SKM-1 treated with dmso at 0.1 percent for 144 hours (cell line): ENCODE results near the gene FABP6.
"Not testable (repeated sequence)": the region's sequence is repeated elsewhere in the genome, so short reads cannot be mapped to it uniquely, and the experiment has no call there.

Experiments
- DNase-seq: peaks from one replicate; lab custom pipeline; 2025; ENCODE audit not compliant: unreplicated experiment; lab: John Stamatoyannopoulos, UW

The FABP6 gene

GRCh38 chr5:160219356-160219755 lies 9.9 kb upstream of the FABP6 start:
- no peak for DNase-seq

DNA sequence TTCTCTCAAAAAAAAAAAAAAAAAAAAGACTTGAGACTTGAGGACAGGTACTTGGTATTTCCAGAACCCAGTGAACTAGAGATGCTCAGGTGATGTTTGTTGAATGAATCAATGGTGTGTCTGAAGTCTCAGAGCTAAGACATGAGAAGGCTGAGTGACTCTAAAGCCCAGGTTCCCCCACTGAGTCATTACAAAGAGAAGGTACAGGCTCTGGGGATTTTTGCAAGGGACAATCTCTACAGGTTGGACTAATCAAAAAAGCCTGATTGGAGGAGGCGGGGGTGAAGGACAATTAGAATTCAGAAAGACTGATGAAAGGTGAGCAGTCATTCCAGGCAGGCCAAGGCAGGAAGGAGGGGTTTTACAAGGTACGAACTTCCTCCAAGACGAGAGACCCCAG lies 8.2 kb upstream of the FABP6 start:
- no peak for DNase-seq

- DNase-seq: no peak
These were observed 2.3 kb upstream of the FABP6 start for GRCh38 chr5:160227012-160227411.

DNA sequence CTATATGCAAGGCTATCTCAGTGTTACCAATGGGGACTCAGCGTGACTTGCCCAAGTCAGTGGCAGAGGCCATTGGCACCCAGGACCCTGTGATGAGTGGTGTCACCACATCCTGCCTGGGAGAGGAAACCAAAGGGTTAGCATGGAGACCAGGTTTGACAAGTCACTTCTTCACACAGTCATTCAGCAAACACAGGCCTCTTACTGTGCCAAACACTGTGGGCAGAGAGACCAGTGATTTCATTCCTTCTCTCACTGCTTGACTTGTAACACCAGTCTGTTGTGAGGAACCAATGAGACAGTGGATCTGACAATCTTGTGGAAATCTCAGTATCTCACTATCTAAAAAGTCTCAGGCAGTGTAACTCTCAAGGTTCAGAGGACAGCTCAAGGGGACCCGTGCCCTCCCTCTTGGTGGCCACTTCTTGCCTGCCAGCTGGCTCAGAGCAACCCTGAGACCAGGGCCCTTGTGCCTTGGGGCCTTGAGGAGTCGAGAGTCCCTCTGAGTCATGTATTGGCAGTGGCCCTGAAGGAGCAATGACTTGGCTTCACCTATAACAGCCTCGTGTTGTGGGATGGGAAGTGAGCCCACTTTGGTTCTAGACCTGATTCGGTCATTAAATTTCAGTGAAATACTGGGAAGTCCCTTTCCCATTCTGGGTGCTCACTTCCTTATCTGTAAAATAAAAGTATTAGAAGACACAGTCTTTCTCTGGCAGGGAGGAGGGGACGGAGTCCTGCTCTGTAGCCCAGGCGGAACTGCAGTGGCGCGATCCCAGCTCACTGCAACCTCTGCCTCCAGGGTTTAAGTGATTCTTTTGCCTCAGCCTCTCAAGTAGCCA lies 1.6 kb downstream of the FABP6 start:
- no peak for DNase-seq

DNA sequence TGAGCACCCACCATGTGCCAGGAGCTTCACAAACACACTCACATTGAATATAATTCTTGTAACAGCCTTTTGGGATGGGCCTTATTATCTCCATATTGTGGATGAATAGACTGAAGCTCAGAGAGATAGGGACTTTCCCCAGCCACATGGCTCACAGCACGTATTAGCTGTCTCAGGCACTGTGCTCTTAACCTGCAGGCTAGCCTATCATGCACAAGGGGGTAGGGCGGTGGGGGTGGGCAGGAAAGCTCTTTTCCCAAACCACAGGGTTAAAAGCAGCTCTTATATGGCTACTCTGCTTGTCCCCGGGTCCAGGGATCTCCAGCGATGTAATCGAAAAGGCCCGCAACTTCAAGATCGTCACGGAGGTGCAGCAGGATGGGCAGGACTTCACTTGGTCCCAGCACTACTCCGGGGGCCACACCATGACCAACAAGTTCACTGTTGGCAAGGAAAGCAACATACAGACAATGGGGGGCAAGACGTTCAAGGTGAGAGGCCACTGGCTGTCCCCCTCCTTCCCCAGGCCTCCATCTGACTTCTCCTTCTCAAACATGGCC lies 2.6 kb downstream of the FABP6 start:
- DNase-seq: no peak

- DNase-seq: no peak
These were observed 3.9 kb downstream of the FABP6 start for GRCh38 chr5:160233215-160233614.

DNA sequence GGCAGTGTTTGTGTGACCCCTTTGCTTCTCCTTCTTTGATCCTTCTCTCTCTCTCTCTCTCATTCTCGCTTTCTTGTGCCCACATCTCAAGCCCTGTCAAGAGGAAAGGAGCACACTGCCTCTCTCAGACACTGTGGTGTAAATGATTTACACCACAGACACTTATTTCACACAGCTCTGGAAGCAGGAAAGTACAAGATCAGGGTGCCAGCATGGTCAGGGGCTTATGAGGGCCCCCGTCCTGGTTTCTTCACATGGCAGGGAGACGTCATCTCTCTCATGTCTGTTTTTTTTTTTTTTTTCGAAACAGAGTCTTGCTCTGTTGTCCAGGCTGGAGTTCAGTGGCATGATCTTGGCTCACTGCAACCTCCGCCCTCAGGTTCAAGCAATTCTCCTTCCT lies 6.4 kb downstream of the FABP6 start:
- no peak for DNase-seq

DNA sequence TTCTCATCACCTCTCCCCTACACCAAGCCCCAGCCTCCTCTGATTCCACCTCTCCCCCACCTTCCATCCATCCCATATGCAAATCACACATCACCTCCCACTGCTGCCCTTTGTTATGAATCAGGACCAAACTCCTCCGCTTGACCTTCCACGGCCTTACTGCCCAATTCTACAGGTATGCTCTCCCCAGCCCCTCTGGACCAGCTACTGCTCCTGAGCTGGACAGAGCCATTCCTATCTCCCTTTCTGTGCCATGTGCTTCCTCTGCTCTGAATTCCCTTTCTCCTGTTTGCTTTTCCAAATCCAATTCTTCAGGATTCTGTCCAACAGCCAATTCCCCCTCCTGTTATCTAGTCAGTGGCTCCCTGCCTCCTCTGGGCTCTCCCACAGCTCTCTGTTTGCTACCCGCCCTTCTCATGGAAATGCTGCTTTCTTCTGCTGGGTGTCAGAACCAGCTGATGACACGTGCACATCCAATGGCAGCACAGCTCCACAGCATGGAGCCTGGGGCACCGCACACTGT lies 8.3 kb downstream of the FABP6 start:
- DNase-seq: no peak

- no peak for DNase-seq
These were observed 11.0 kb downstream of the FABP6 start for GRCh38 chr5:160240350-160240749.

- DNase-seq: no peak
These were observed 12.8 kb downstream of the FABP6 start for GRCh38 chr5:160242145-160242544.

DNA sequence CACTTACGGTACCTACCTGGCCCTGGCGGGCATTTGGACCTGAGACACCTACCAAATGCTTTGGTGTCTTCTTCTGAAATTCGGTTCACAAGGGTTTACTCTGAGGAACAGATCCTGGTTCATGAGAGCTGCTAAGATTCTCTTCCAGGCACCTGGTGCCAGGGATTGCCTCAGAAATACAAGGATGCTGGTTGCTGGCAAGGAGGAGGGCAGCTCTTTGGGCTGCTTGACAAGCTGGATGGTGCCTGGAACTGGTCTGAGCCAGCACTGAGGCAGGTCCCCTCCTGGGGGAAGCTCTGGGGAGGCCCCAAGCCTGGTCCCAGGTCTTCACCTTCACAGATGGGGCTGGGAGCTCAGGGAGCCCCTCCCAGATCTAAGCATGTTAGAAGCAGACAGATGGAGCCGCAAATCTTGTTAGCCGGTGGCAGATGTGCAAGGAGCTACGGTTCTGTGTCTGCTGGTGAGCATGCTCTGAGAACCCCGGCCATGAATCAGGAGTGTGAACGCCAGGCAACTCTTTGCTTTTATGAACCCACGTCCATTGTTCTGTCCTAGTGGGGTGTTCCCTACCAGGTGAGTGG lies 16.3 kb downstream of the FABP6 start:
- DNase-seq: no peak

DNA sequence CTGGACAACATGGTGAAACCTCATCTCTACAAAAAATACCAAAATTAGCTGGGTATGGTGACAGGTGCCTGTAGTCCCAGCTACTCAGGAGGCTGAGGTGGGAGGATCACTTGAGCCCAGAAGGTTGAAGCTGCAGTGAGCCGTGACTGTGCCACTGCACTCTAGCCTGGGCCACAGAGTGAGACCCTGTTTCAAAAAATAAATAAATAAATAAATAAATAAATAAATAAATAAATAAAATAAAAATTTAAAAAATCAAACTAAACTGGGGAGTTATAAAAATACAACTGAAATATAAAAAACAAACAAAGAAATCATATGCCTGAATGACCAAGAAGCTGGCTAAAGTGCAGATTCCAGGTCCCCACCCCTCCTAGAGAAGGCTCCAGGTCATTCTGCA lies 20.3 kb downstream of the FABP6 start:
- not testable (repeated sequence) for DNase-seq

- no peak for DNase-seq
These were observed 20.9 kb downstream of the FABP6 start for GRCh38 chr5:160250226-160250625.

DNA sequence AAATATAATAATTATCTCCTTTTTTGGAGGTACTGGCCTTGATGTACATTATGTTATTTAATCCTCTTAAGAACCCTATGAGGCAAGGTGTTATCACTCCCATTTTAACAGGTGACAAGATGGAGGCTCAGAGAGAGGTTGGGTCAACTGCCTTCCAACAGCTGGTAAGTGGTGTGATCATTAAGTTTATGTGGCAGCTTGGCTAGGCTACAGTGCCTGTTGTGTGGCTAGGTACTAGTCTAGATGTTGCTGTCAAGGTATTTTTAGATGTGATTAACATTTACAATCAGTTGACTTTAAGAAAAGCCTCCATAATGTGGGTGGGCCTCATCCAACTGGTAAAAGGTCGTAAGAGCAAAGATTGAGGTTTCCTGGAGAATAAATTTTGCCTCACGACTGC lies 21.5 kb downstream of the FABP6 start:
- no peak for DNase-seq

- no peak for DNase-seq
These were observed 22.3 kb downstream of the FABP6 start for GRCh38 chr5:160251406-160252155.

DNA sequence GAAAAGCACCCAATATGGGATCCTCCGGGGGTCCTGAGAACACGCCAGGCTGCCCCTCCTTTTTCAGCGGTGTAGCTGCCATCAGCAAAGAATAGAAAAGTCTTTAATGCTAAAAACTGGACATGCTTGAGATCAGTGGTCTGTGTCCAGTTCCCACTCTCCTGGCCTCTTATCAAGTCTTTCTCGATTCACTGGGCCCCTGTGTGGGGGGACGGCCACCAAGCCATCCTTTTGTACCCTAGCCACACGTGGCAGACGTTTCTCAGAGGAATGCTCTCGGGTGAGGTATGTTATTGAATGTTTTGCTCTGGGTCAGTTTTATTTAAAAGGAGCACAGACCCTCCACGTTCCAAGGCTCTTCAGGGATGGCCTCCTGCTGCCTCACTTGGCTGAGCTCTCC lies 23.6 kb downstream of the FABP6 start:
- no peak for DNase-seq

DNA sequence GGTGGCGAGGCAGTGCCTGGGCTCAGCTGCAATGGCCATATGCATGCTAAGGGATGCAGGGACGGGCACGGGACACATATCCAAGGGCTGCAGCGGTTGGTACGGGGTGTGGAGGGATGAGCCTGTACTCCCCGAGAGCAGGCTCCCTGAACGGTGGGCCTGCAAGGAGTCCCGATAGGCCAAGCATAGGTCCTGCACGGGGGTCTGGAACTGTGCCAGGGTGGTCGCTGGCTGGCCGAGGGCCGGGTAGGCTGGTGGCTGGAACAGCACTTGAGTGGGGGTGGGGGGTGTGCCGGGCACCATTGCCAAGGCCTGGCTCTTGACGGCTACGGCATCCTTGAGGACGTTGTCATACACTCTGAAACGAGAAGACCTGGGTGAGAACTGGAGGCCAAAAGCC lies 24.1 kb downstream of the FABP6 start:
- DNase-seq: no peak

DNA sequence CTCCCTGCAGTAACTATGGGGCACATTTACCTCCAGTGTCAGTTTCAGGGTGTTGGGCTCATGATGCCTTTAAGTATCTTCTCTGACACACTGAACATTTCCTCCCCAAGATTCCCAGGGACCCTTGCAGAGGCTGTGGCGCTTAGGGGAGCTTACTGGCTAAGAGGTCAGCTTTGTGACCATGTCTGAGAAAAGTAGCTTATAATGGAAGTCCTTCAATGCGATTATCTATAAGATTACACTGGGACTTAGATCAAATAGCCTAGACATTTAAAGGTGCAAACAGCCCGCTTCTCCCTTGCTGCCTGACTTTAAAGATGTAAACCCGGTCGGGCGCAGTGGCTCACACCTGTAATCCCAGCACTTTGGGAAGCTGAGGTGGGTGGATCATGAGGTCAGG lies 25.4 kb downstream of the FABP6 start:
- no peak for DNase-seq

DNA sequence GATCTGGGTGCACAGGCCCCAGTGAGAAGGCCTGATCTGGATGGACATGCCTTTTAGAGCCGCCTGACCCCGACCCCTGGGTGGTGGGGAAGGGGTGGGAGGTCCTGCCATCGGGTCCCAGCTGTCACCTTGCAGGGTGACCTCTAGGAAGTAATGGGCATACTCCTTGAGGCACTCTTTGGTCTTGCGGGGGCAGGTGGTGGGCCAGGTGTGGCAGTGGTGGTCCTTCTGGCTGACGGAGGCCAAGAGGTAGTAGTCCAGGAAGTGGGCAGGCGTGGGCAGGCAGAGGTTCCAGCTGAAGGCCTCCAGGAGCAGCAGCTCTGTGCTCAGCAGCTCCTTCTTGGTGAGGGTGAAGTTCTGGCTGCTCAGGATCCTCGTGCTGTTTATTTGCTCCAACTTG lies 30.0 kb downstream of the FABP6 start:
- no peak for DNase-seq

DNA sequence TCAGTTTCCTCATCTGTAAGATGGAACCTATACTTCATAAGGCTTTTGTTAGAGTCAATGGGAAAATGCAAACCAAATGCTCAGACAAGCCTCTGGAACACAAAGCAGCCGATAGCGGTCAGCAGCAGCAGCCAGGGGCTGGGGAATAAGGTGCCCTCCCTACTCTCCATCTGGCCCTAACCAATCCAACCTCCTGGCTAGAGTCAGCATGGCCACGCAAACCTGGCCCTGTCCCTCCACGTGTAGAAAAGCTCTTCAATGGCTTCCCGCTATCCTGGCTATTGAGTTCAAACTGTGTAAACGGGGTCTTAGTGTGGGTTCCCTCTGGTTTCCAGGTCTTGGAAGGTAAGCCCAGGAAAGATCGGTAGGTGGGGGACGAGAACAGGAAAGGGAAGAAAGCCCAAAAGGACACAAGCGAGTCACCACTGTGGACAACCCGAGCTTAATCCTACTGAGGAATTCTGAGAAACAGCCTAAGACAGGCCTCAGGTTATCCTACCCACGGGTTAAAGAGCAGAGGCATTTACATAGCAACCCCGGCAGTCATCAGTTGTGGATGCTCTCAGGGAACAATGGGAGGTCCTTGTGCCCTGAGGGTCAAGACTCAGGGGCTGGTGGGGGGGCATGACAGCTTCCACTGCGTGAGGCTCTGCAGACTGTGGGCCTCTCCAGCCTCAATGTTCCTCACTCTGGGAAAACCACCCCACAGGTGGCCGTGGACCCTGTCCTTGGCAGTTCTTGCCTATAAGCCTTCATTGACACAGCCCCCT lies 30.9 kb downstream of the FABP6 start:
- no peak for DNase-seq
